ENCODE data around the gene TBX21.

TBX21 gene

GRCh38 chr17:47698749-47699535, 34.1 kb upstream of the TBX21 start:
- DNase-seq, result peak; percentile 49

DNA sequence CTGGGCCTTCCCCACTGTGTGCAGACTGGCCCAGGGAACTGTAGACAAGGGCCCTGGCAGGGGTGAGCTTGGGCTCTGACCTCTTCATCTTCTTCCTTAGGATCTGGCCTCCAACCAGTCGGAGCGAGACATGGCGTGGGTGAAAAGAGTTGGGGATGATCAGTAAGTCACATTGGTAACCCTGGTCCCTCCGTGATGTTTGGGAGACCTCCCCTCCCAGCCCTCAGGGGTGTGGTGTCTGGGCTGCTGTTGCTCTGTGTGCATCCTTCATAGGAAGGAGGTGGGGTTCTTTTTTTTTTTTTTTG, 33.5 kb upstream of the TBX21 start:
- DNase-seq, result no peak

DNA sequence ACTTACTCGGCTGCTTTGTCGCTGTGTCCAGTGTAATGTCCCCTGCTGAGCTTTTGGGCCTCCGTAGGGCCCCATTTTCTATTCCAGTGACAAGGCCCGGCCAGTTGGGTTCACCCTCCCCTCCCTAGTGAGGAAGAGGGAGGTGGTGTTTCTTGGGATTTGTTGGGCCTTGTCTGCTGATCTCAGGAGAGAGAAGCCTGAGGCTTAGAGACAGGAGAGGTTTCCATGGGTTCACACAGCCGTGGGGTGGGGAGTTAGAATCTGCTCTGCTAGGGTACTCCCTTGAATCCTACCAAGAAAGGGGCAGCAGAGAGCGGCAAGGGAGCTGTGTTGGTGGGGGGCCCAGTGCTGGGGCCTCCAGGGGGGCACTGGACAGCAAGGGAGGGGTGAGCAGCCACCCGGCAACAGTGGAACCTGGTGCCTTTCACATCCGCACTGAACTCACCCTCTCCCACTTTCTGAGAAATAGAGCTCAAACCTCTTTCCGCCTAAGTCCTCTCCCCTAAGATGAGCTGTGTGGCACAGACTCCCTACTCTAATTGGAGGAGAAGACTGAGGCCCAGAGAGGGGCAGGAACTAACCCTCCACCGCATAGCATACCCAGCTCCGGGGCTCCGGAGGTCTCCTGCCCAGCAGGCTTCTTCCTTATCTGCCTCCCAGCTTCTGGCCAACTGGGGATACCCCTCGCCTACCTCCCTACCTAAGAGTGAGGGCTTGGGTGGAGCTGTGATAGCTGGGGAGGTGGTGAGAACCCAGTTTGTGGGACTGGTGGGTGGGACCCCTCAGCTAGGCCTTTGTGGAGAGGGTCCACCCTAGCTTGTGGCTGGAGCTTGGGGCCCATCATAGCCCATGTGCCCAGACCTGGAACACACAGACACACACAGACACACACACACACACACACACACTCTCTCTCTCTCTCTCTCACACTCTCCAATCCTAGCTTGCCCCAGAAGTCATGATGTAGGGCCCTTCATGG, 32.3 kb upstream of the TBX21 start:
- DNase-seq, result no peak

DNA sequence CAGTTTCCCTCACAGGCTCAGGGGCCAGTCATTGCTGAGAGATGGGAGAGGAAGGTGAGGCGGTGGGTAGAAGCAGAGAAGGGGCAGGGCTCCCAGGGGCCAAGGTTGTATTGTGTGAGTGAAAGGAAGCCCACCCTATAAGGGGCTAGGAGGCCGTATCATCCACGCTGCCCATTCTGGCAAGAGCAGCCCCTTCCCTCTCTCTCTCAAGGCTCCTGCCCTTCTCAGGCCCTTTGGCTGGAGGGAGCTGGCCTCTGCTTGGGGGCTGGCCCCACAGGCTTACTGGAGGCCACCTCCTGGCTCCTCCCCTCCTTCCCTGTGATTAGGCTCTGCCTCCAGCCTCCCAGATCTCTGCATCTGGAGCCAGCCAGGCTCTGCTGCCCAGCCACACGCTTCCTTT, 31.4 kb upstream of the TBX21 start:
- no peak for DNase-seq

DNA sequence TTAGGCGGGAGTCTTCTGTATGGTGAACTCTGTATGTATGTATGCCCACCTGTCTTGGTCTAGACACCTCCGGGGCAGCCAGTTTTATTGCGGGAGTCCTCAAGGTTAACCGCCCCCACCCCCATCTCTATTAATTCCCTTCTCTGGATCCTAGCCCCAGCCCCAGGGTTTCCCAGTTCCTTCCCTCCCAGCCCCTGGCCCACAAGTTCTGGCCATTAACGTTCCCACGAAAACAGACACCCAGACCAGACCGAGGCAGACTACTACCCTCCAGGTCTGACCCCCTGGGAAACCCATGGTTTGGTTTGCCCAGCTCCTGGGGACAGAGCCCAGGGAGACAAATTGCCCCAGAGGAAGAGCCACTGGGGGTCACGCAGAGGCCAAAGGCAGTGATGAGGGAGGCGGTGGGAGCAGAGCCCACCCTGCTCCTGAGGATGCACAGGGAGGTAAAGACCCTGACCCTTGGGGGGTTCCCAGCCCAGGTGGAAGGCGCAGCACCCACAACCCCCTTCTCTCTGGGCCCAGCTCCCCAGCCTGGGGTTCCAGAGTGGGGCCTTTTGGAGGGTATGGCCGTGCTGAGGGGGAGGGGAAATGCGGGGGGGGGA, 30.5 kb upstream of the TBX21 start:
- no peak for DNase-seq

DNA sequence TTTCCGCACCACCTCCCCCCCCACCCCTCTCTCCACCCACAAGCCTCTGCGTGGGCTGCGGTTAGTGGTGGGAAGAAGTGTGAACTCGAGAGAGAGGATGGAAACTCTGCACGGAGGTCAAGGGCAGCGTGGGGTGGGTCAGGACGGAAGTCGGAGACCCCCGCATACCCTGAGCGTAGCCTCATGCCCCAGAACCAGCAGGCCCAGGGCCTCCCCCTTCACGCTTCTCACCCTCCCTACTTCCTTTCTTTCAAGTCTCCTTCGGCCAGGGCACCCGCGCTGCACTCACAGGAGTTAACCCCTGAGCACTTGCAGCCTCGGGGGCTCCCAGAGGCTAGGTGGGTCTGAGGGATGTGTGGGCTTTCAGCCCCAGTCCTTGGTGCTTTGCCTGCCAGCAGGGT, 29.8 kb upstream of the TBX21 start:
- no peak for DNase-seq

- DNase-seq, result no peak
Measured at GRCh38 chr17:47703671-47704070, 29.4 kb upstream of the TBX21 start.

- DNase-seq, result no peak
Measured at GRCh38 chr17:47704116-47704515, 28.9 kb upstream of the TBX21 start.

DNA sequence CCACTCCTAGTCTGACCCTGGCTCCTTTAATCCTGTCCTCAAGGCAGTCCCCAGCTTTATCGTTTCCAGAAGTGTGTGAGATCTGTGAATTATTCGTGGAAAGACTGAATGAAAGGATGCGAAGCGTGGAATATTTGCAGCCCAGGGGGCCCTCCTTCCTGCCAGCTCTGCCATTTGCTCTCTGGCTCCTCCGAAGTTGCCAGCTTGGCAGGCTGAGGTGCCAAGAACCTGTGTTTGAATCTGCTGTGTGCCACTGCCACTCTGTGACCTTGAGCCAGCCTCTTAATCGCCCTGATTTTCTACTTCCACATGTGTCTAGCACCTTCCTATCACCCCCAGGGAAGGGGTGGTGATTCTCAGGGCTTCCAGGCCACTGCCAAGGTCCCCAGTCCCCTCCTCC, 28.3 kb upstream of the TBX21 start:
- DNase-seq, result no peak

- no peak for DNase-seq
Measured at GRCh38 chr17:47705536-47706530, 27.2 kb upstream of the TBX21 start.

DNA sequence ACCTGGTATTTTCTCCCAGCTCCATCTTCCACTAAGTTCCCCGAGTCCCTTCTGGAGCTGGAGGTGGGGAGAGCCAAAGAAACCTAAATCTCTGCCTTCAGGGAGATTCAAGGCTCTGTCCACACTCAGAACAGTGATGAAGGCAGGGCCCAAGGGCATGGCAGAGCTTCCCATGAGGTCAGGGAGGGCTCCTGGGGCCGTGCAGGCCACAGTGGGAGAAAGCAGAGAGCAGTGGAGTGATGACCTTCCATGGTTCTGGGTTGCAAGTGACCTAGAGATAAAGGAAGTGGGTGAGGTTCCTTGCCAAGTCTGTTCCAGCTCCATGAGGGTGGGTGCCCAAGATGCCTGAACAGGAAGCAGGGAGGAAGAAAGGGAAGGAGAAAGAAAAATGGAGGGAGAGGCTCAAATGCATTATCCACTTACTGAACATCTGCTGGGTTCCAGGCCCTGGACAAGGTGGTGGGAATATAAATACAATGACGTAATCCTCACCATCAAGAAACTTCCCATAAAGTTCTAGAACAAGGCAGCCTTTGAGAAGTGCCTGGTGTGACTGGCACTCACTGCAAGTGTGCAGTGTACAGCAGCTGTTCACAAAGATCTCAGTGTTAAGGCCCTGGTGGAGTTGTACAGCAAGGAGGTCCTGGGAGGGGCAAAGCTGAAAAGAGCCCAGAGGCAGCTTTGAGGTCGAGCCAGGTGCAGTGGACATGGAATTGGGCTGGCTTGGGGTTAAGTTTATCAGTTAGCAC, 25.8 kb upstream of the TBX21 start:
- no peak for DNase-seq

DNA sequence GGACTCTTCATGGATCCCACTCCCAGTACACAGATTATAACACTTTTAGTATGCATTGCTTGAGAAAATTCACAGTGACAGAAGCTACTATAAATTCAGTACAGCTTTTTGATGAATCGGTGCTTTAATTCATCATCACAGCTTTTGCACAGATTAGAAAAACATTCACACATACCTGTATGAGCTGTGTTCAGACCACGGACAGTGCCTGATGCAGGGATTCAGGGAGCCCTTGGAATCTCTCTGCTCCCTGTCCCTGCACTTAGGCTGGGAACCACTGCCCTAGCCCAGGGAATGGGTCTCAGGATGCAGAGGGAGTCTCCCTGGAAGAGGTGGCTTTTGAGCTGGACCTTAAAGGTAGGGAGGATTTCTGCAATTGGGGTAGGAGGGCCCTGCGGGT, 25.2 kb upstream of the TBX21 start:
- DNase-seq, result no peak

DNA sequence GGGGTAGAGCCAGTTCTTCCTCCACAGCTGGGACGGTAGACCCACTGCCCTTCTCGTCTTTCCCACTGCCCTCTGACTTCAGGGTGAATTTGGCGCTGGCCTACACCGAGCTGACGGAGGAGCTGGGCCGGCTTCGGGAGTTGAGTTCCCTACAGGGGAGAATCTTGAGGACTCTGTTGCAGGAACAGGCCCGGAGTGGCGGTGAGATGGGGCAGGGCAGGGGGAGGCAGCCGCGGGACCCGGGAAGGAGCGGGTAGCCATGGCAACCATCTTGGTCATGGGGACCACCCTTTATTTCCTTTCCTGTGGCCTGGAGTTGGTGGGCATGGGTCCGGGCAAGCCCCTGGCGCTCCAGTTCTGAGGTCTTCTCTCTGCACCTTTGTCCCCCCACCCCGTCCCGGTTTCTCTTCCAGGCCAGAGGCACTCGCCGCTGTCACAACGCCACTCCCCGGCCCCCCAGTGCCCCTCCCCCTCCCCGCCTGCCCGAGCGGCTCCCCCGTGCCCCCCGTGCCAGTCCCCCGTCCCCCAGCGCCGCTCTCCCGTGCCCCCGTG, 24.6 kb upstream of the TBX21 start:
- no peak for DNase-seq

- DNase-seq, result no peak
Measured at GRCh38 chr17:47708864-47709541, 24.0 kb upstream of the TBX21 start.

DNA sequence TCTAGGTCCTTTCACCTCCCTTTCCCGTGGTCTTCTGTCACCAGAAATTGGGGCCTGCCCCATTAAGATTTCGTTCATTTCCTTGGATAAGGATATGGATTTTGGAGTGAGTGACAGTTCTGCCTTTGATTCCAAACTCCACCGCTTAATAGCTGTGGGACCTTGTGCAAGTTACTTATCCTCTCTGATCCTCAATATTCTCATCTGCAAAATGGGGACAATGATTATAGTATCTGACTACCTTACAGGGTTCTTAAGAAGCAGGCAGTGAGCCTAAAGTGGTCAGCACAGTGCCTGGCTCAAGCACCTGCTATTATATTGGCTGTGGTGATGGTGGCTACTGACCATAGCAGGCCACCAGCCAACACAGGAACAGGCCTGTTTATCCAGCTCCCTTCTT, 23.4 kb upstream of the TBX21 start:
- no peak for DNase-seq

DNA sequence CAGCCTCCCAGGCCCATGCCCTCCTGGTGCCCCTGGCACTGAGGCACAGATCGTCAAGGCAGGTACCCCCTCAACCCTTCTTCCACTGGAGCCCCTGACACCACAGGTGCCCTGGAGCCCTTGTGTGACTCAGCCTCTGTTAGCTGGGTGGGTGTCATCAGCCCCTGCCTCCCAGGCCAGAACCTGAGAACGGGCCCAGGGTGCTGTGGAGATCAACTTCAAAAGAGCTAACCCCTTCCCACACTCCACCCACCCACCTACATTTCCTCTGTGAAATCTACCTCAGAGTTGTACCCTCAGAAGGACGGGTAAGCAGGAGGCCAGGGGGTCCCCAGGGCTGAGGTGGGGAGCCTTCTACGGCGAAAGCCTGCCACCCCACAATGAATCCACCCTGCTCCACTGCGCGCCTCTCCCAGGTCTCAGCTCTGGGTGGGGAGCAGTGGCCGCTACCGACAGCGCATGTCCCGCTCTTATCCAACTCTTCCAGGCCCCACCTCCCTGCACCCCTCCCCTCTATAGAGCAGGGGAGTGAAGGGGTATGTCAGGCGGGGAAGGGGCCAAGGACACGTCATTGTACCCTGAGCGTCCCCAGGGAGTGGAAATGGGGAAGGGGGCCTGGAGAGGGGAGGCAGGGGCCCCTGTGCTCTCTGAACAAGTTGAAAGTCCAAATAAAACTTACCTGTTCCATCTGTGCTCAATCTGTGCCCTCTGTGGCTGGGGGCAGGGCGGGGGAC, 21.5 kb upstream of the TBX21 start:
- no peak for DNase-seq

- no peak for DNase-seq
Measured at GRCh38 chr17:47712330-47713023, 20.6 kb upstream of the TBX21 start.

GRCh38 chr17:47713980-47714700, 18.9 kb upstream of the TBX21 start:
- DNase-seq, result no peak
